HUES64 (cell line): ENCODE measurements around the gene FUNDC2.

ENCODE experiments used
- H3K27ac ChIP-seq: 2 replicates; pipeline ENCODE4 v1.7.0; 2013; ENCODE audit warnings: low read depth, low read length, inconsistent platforms
- H3K27me3 ChIP-seq: 2 replicates; pipeline ENCODE4 v1.6.1; 2013; ENCODE audit warnings: mild to moderate bottlenecking, low read length; ENCODE audit not compliant: insufficient read depth
- H3K36me3 ChIP-seq: 2 replicates; pipeline ENCODE4 v1.6.1; 2013; ENCODE audit warnings: mild to moderate bottlenecking, low read length; ENCODE audit not compliant: insufficient read depth
- H3K4me1 ChIP-seq: 2 replicates; pipeline ENCODE4 v1.6.1; 2013; ENCODE audit warnings: mild to moderate bottlenecking, low read length, moderate library complexity; ENCODE audit not compliant: insufficient read depth
- H3K4me3 ChIP-seq: 2 replicates; pipeline ENCODE4 v1.5.1; 2013; ENCODE audit warnings: mild to moderate bottlenecking, low read length, moderate library complexity
- H3K9ac ChIP-seq: 2 replicates; pipeline ENCODE4 v1.6.1; 2013; ENCODE audit warnings: mild to moderate bottlenecking, low read depth, low read length
- H3K9me3 ChIP-seq: 2 replicates; pipeline ENCODE4 v1.6.1; 2013; ENCODE audit warnings: low read depth, low read length; ENCODE audit not compliant: insufficient read depth
- WGBS: fragments of 150-250, 120-280 bp; methylation state at CpG from one replicate; pipeline ENCODE4 v1.1.7; 2013; ENCODE audit warnings: missing lambda C conversion rate; 5-methylcytosine and 5-hydroxymethylcytosine counted together

FUNDC2 gene

DNA sequence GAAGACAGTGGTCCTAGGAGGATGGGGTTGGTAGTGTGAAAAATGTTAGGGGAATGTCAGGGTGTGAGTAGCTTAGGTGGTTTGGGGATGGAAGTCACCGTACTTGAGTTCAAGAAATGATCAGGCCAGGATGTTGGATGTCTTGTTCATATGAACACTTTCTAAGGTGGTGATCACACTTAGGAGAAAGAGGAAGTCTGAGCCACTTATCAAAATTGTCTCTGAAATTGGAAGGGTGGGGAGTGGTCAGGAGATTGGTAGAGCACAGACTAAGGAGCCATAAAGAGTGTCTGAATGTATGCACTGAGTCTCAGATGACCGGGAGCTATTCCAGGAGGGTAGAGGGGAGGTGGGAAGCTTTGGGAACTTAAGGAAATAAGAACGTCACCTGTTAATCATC lies 27.0 kb downstream of the FUNDC2 start:
- WGBS: 93% methylated on average over 3 of the region's 3 CpGs
- Histone ChIP-seq H3K9ac (no peak overlapping the region), H3K4me1 (no peaks in the 10 kb centered on the region), H3K9me3 (no peaks in the 10 kb centered on the region), H3K27me3 (no peaks in the 10 kb centered on the region), H3K4me3 (no peak overlapping the region), H3K27ac (no peak overlapping the region), H3K36me3 (peaks cover 4% of the 10 kb centered on the region; the same call in 1 of the 2 replicates)

- Histone ChIP-seq H3K4me3 (no peak overlapping the region), H3K4me1 (no peaks in the 10 kb centered on the region), H3K27ac (no peak overlapping the region), H3K27me3 (no peaks in the 10 kb centered on the region), H3K9me3 (no peaks in the 10 kb centered on the region), H3K9ac (no peak overlapping the region), H3K36me3 (peaks cover 4% of the 10 kb centered on the region; the same call in 1 of the 2 replicates)
- 95% methylated on average over 1 of the region's 4 CpGs for WGBS
These were observed 27.6 kb downstream of the FUNDC2 start for GRCh38 chrX:155054255-155054654.

DNA sequence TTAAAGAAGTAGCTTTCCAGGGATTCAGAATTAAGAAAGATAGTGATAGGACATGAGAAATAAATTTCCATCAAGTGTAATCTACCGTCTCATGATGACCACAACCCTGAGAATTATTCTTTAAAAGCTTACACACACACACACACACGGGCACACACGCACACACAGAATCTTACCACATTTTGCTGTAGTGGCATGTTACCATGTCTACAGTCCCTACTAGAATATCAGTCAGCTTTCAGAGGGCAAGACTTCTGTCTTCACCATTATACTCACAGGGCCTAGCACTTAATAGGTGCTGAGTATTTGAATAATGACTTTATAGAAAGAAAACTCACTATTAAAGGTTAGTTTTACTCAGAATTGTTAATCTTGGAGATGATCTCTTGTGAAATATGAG lies 28.9 kb downstream of the FUNDC2 start:
- 97% methylated on average over 3 of the region's 3 CpGs for WGBS

DNA sequence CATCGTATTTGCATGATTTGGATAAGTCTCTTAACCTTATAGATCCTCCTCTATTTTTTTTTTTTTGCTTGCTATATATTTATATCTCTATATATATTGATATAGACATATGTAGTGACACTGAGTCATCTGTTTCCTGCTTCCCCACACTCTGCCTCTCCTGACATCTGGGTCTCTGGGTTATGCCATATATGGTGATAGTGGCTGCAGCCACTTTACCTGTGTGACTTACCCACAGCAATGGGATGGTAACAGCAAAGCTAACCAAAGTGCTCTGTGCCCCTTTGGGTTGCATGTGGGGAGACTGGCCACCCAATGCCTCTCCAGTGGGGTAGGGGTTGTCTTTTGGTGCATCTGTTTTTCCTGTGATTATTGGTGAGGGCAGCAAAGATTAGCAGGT lies 29.8 kb downstream of the FUNDC2 start:
- Histone ChIP-seq H3K27ac (no peak overlapping the region), H3K4me1 (no peaks in the 10 kb centered on the region)

More for the DNA sequence above, 28.9 kb downstream of the FUNDC2 start:
- no peaks in the 10 kb centered on the region for H3K4me1 ChIP-seq
- no peak overlapping the region for H3K9ac ChIP-seq
- no peaks in the 10 kb centered on the region for H3K27me3 ChIP-seq
- peaks cover 12% of the 10 kb centered on the region for H3K36me3 ChIP-seq
- no peak overlapping the region for H3K27ac ChIP-seq
- no peaks in the 10 kb centered on the region for H3K9me3 ChIP-seq
- H3K4me3 ChIP-seq: no peak overlapping the region

DNA sequence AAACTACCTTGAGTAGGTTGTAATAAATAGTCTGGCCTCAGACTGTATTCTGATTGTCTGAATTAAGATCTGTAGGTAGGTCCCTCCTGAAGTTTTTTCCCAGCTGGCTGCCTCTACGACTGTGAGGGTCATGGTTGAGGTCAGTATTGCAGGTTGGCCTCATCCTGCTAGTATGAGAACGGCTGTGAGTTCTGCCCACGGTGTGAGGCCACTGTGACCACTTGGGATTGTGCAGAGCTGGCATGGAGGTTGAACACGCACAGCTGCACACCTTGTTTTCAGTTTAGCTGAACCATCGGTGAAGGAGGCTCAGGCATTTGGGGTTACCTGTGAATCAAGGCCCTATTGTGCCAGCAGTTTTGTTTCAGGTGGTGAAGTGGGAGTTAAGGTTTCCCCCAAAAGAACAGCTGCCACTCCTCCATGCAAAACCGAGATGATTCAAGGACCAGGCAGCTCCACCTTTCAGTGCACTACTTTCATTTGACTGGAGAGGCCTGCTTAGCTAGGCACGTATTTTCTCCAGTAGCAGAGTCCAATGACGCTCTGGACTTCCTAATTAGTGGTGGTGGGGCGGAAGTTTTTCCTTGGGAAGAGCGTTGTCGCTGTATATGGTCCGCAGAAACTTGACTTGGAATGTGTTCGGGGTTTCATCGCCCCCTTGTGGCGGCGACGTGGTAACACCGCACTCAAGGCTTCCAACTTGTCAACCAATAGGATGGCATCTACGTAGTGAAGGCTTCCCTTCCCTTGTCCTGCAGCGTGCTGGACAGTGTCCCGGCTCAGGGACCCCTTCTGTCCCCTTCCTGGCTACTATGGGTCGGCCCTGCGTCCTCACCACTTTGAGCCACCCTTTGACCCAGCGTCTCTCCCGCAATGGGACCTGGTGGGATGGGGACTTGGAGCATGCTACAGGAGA lies 30.5 kb downstream of the FUNDC2 start:
- Histone ChIP-seq H3K27me3 (no peaks in the 10 kb centered on the region), H3K9me3 (no peaks in the 10 kb centered on the region), H3K27ac (no peak overlapping the region), H3K36me3 (peaks cover 17% of the 10 kb centered on the region), H3K4me1 (no peaks in the 10 kb centered on the region), H3K9ac (no peak overlapping the region), H3K4me3 (peak overlapping the region; percentile 35)
- WGBS: 25% methylated on average over 24 of the region's 25 CpGs

More for the DNA sequence above, 29.8 kb downstream of the FUNDC2 start:
- Histone ChIP-seq H3K4me3 (no peak overlapping the region), H3K36me3 (peaks cover 17% of the 10 kb centered on the region), H3K27me3 (no peaks in the 10 kb centered on the region), H3K9ac (no peak overlapping the region), H3K9me3 (no peaks in the 10 kb centered on the region)
- no CpG with 5 or more reads among the region's 1 CpG for WGBS

DNA sequence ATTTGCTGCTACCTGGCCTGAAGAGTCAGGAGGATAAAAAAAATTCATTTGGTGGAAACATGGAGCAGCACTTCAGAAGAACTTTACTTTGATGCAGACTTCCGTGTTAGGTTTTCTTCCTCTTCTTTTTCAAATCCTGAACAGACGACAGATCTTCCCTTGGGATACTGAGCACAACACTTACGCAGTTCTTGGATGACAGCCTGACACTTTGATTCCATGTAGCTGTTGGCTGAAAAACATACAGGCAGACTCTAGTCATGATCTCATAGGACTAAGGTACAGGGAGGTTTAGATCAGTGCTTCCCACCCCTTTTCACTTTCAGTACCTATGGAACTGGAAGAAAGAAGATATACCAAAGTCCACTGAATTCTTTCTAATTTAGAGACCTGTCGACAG lies 35.1 kb downstream of the FUNDC2 start:
- WGBS: 93% methylated on average over 3 of the region's 4 CpGs

GRCh38 chrX:155065035-155065734 lies 38.5 kb downstream of the FUNDC2 start:
- Histone ChIP-seq H3K9ac (no peak overlapping the region), H3K4me1 (peaks cover 4% of the 10 kb centered on the region; the same call in 1 of the 2 replicates), H3K27ac (no peak overlapping the region), H3K36me3 (peaks cover 13% of the 10 kb centered on the region), H3K27me3 (no peaks in the 10 kb centered on the region), H3K9me3 (no peaks in the 10 kb centered on the region), H3K4me3 (no peak overlapping the region)
- WGBS: 92% methylated on average over 7 of the region's 8 CpGs

More for the DNA sequence above, 35.1 kb downstream of the FUNDC2 start:
- Histone ChIP-seq H3K9me3 (no peaks in the 10 kb centered on the region), H3K27ac (no peak overlapping the region), H3K4me3 (no peak overlapping the region), H3K27me3 (no peaks in the 10 kb centered on the region), H3K9ac (no peak overlapping the region), H3K36me3 (peaks cover 17% of the 10 kb centered on the region), H3K4me1 (no peaks in the 10 kb centered on the region)

DNA sequence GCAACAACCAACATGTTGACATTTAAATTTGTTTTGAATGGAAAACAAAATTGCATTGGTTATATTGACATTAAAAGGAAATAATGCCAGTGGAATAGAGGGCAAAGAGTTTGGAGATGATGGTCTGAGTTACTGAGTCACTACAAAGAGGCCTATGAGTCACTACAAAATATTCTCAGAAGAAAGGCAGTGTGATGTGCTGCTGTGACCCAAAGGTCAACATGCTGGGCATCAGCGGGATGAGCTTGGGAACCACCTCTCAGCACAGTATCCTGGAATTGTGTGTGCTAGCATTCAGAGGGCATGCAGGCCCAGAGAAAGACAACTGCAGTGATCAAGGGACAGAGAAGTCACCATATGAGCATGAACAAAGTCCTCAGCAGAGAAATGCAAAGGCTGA lies 41.5 kb downstream of the FUNDC2 start:
- H3K4me1 ChIP-seq: peaks cover 4% of the 10 kb centered on the region; the same call in 1 of the 2 replicates
- no peak overlapping the region for H3K9ac ChIP-seq
- WGBS: 71% methylated on average over 1 of the region's 1 CpG
- H3K27me3 ChIP-seq: no peaks in the 10 kb centered on the region
- H3K9me3 ChIP-seq: no peaks in the 10 kb centered on the region
- no peak overlapping the region for H3K4me3 ChIP-seq
- no peak overlapping the region for H3K27ac ChIP-seq
- H3K36me3 ChIP-seq: no peaks in the 10 kb centered on the region

DNA sequence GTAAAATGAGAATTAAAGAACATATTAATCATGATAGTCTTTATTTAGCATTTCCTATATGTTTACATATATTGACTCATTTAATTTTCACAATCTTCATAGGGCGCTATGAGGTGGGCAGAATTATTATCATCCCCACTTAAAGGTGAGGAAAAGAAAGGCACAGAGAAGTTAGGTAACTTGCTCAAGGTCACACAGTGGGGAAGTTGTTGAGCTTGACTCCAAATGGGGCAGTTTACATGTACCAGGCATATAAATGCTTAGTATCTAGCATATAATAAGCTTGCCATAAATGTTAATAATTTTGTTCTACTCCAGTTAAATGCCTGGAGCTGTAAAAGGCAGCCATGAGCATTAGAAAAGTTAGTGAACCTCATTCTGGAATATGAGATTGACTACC lies 42.8 kb downstream of the FUNDC2 start:
- no peak overlapping the region for H3K27ac ChIP-seq
- no CpG with 5 or more reads among the region's 1 CpG for WGBS
- no peaks in the 10 kb centered on the region for H3K27me3 ChIP-seq
- no peaks in the 10 kb centered on the region for H3K9me3 ChIP-seq
- peak overlapping the region; percentile 89 for H3K4me3 ChIP-seq
- H3K9ac ChIP-seq: no peak overlapping the region
- H3K36me3 ChIP-seq: peaks cover 12% of the 10 kb centered on the region
- H3K4me1 ChIP-seq: peaks cover 4% of the 10 kb centered on the region; the same call in 1 of the 2 replicates

GRCh38 chrX:155070038-155070437 lies 43.4 kb downstream of the FUNDC2 start:
- 7% methylated on average over 11 of the region's 12 CpGs for WGBS
- peaks cover 18% of the 10 kb centered on the region for H3K36me3 ChIP-seq
- no peaks in the 10 kb centered on the region for H3K9me3 ChIP-seq
- H3K4me1 ChIP-seq: peaks cover 4% of the 10 kb centered on the region; the same call in 1 of the 2 replicates
- H3K27me3 ChIP-seq: no peaks in the 10 kb centered on the region
- no peak overlapping the region for H3K27ac ChIP-seq
- H3K4me3 ChIP-seq: peak overlapping the region; percentile 89
- H3K9ac ChIP-seq: peak overlapping the region; percentile 84; the same call in 1 of the 2 replicates

DNA sequence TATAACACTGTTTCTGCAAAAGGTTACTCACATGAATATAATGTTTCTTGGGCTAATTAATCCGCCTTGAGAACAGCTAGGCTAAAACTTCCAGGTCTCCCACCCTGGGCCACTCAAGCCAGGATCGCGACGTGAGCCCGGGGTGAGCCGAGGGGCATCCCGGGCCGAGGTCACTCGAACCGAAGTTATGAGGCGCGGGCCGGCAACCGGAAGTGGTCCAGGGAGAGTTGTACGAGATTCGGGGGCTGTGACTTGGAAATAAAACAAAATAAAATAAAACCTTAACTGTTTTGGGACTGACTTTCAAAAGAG lies 44.0 kb downstream of the FUNDC2 start:
- H3K9ac ChIP-seq: peak overlapping the region; percentile 84
- H3K27ac ChIP-seq: peak overlapping the region; percentile 81
- peak overlapping the region; percentile 89 for H3K4me3 ChIP-seq
- peaks cover 24% of the 10 kb centered on the region for H3K36me3 ChIP-seq
- H3K9me3 ChIP-seq: no peaks in the 10 kb centered on the region
- peaks cover 4% of the 10 kb centered on the region; the same call in 1 of the 2 replicates for H3K4me1 ChIP-seq
- WGBS: 1% methylated on average over 14 of the region's 16 CpGs
- H3K27me3 ChIP-seq: no peaks in the 10 kb centered on the region
